ENCODE data around the gene ARL15. TPM values are rescaled to one million over a fixed set of nuclear protein-coding genes. Genes with fewer than 3 reads are reported as not detected.

ARL15 gene
- total and polyA plus RNA-seq, 2 of the 4 experiments (the other 2 are of a cell fraction): 7.3 to 19.2 TPM

GRCh38 chr5:54291498-54291897, 18.9 kb downstream of the ARL15 start:
- DNase-seq (no peak), ATAC-seq (ENCODE audit: low read depth) (no peak)
- Histone ChIP-seq H2BK15ac (ENCODE audit: low read depth, low read length) (no peak overlapping the region), H3K9ac (ENCODE audit: low read depth, low read length) (no peak overlapping the region), H3K27ac (ENCODE audit: insufficient read depth, low read length) (no peak overlapping the region), H4K20me1 (ENCODE audit: insufficient read depth, low read length) (peaks cover 4% of the 10 kb centered on the region; the same call in 1 of the 2 replicates), H4K8ac (ENCODE audit: low read depth in 2 of 2, low read length in 2 of 2) (no peak overlapping the region), H3K4me2 (ENCODE audit: low read depth, low read length) (no peak overlapping the region), H3K79me1 (ENCODE audit: low read depth in 1 of 2, low read length in 2 of 2) (peaks cover 0 to 2% of the 10 kb centered on the region in 2 experiments; a peak in 2 of 4 replicates), H3K9me3 (ENCODE audit: control insufficient read depth, insufficient read depth, low read length) (peaks cover 2% of the 10 kb centered on the region; the same call in 1 of the 2 replicates), H4K91ac (ENCODE audit: insufficient read depth, low read depth, low read length) (no peak overlapping the region), H4K5ac (ENCODE audit: low read depth, low read length) (no peak overlapping the region), H3K4ac (ENCODE audit: low read depth, low read length) (no peak overlapping the region), H3K14ac (replicated peaks; ENCODE audit: low read depth, low read length) (no peak overlapping the region), H2AK5ac (ENCODE audit: low read depth, low read length) (no peak overlapping the region), H2AK9ac (replicated peaks; ENCODE audit: low read depth, low read length, poor library complexity) (no peak overlapping the region), H3K4me3 (ENCODE audit: insufficient read depth, low read depth, low read length) (no peak overlapping the region), H2AFZ (replicated peaks; ENCODE audit: low read length, poor library complexity) (no peak overlapping the region), H2BK20ac (ENCODE audit: low read depth, low read length) (no peak overlapping the region), H3K36me3 (ENCODE audit: control insufficient read depth, insufficient read depth, low read length) (no peaks in the 10 kb centered on the region), H3K18ac (ENCODE audit: low read depth, low read length) (no peak overlapping the region), H3K27me3 (ENCODE audit: control insufficient read depth, insufficient read depth, low read length) (no peaks in the 10 kb centered on the region), H2BK120ac (ENCODE audit: low read depth, low read length) (no peak overlapping the region), H3K9me1 (ENCODE audit: insufficient read depth, low read length) (no peaks in the 10 kb centered on the region), H3K56ac (ENCODE audit: extremely low read depth, insufficient read depth, low read length) (no peak overlapping the region), H3K4me1 (ENCODE audit: control insufficient read depth, insufficient read depth, low read length) (peaks cover 2% of the 10 kb centered on the region; the same call in 1 of the 2 replicates), H3K23ac (ENCODE audit: low read depth, low read length) (no peak overlapping the region), H2BK5ac (ENCODE audit: low read depth, low read length, poor library complexity, severe bottlenecking) (no peak overlapping the region)
- dilution Hi-C loops (cut with HindIII; ENCODE audit: low sequenced_read_pairs, unreplicated experiment) (no loop called here), in situ Hi-C loops (cut with MboI; ENCODE audit: low sequenced_read_pairs) (no loop called here), intact Hi-C loops (cut with micrococcal nuclease) (no loop called here)
- CTCF ChIA-PET: no interaction called here
- no CpG with 5 or more reads among the region's 3 CpGs for WGBS, 2 experiments (ENCODE audit: extremely low coverage in 2 of 2, insufficient read length in 1 of 2)
- TF ChIP-seq MAFK (IDR thresholded peaks at IDR 0.05; ENCODE audit: low read depth, low read length) (no peak), USF2 (IDR thresholded peaks at IDR 0.05; ENCODE audit: low read depth, low read length) (no peak), CEBPB (IDR thresholded peaks at IDR 0.05; ENCODE audit: low read depth, low read length) (no peak), CTCF (conservative IDR thresholded peaks at IDR 0.05; ENCODE audit: low read depth, low read length) (no peak)
- BruUV-seq (replicated peaks): no TSS peak
- POLR2A ChIA-PET (ENCODE audit: unreplicated experiment): no interaction called here
